ENCODE results near the gene PTHLH. TPM values are rescaled to one million over a fixed set of nuclear protein-coding genes. Genes with fewer than 3 reads are reported as not detected.

PTHLH gene
- total RNA-seq, 1 experiment from 2014 or later = 0.35 TPM

DNA sequence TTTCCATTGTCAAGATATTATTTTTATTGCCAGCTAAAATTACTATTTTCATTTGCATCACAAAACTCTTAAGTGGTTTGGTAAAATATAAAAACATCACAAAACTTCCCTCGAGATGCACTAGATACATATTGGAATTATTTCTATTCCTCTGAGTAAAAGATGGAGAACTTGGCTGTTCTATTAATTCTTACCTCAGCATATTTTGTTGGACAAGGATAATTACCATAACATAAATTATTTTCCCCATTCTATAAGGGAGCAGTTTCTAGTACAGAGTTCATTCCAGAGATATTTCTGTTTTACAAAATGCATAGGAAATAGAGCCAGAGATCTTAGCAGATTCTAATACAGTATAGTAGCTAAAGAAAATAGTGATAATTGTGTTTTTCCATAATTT, 42.6 kb upstream of the PTHLH start:
- no peak for DNase-seq
- Histone ChIP-seq H3K4me2 (ENCODE audit: insufficient read depth, insufficient read length, low read length) (no peak overlapping the region), H2BK15ac (ENCODE audit: low read depth, low read length) (no peak overlapping the region), H3K79me1 (ENCODE audit: insufficient read depth, low read depth, low read length, poor library complexity, severe bottlenecking) (no peaks in the 10 kb centered on the region), H3K9me3 (ENCODE audit: control insufficient read depth, low read depth, low read length) (no peaks in the 10 kb centered on the region), H3T11ph (ENCODE audit: low read length) (no peak overlapping the region), H3K4ac (ENCODE audit: low read depth, low read length) (no peak overlapping the region), H3K27me3 (ENCODE audit: insufficient read depth, low read length) (no peaks in the 10 kb centered on the region), H2AK5ac (ENCODE audit: insufficient read length, low read length) (no peak overlapping the region), H3K23ac (ENCODE audit: insufficient read length, low read depth, low read length) (no peak overlapping the region), H3K79me2 (ENCODE audit: insufficient read depth, low read length) (no peaks in the 10 kb centered on the region), H4K5ac (ENCODE audit: insufficient read length, low read depth, low read length) (no peak overlapping the region), H4K8ac (replicated peaks; ENCODE audit: insufficient read length, low read depth, low read length) (no peak overlapping the region), H2AFZ (ENCODE audit: low read length) (no peak overlapping the region), H2BK5ac (ENCODE audit: insufficient read length, low read length) (no peak overlapping the region), H4K91ac (ENCODE audit: insufficient read length, low read depth, low read length) (no peak overlapping the region), H3K9ac (ENCODE audit: extremely low read depth, insufficient read length, low read length) (no peak overlapping the region), H2BK120ac (ENCODE audit: low read depth, low read length, poor library complexity, severe bottlenecking) (no peak overlapping the region), H3K27ac (ENCODE audit: insufficient read length, low read depth, low read length) (no peak overlapping the region), H4K20me1 (ENCODE audit: control insufficient read depth, insufficient read depth, insufficient read length) (no peaks in the 10 kb centered on the region), H2BK12ac (ENCODE audit: insufficient read length, low read depth, low read length) (no peak overlapping the region), H3K18ac (ENCODE audit: insufficient read length, low read depth, low read length) (no peak overlapping the region), H2BK20ac (ENCODE audit: low read depth, low read length, poor library complexity, severe bottlenecking) (no peak overlapping the region), H3K14ac (ENCODE audit: insufficient read depth, low read length) (no peak overlapping the region), H3K4me1 (ENCODE audit: insufficient read depth, low read length) (no peaks in the 10 kb centered on the region), H3K23me2 (ENCODE audit: insufficient read length, low read depth, low read length, poor library complexity, severe bottlenecking) (no peaks in the 10 kb centered on the region), H3K56ac (ENCODE audit: insufficient read length, low read depth, low read length) (no peak overlapping the region)
- Mint-ChIP-seq H3K9me3 (no peaks in the 10 kb centered on the region), H3K27ac (no peak overlapping the region), H3K36me3 (ENCODE audit: insufficient read depth in 1 of 3, low read depth in 3 of 3) (no peaks in the 10 kb centered on the region), H3K27me3 (ENCODE audit: low read depth) (peaks cover 5% of the 10 kb centered on the region; the same call in 1 of the 2 replicates), H3K4me3 (no peak overlapping the region), H3K4me1 (no peaks in the 10 kb centered on the region)
- TF ChIP-seq CTCF (conservative IDR thresholded peaks at IDR 0.05) = no peak
- no CpG with 5 or more reads among the region's 1 CpG for WGBS (ENCODE audit: extremely low coverage, insufficient read length, low lambda C conversion rate)

All from H9 (cell line).